ES-I3 (cell line): ENCODE results near the gene HDAC8.
"Not testable (repeated sequence)": the region's sequence is repeated elsewhere in the genome, so short reads cannot be mapped to it uniquely, and the experiment has no call there.

Experiments
- H3K36me3 ChIP-seq: 2 replicates; pipeline ENCODE4 v1.6.1; 2013; ENCODE audit warnings: mild to moderate bottlenecking, low read length, control low read depth, moderate library complexity; ENCODE audit not compliant: insufficient read depth
- H3K4me1 ChIP-seq: 2 replicates; pipeline ENCODE4 v1.6.1; 2013; ENCODE audit warnings: mild to moderate bottlenecking, control low read depth, low read length; ENCODE audit not compliant: insufficient read depth
- H3K9ac ChIP-seq: 2 replicates; pipeline ENCODE4 v1.6.1; 2013; ENCODE audit warnings: low read depth, mild to moderate bottlenecking, low read length, moderate library complexity
- H3K9me3 ChIP-seq: 2 replicates; pipeline ENCODE4 v1.6.1; 2013; ENCODE audit warnings: mild to moderate bottlenecking, low read length, moderate library complexity; ENCODE audit not compliant: control insufficient read depth, insufficient read depth

The HDAC8 gene

DNA sequence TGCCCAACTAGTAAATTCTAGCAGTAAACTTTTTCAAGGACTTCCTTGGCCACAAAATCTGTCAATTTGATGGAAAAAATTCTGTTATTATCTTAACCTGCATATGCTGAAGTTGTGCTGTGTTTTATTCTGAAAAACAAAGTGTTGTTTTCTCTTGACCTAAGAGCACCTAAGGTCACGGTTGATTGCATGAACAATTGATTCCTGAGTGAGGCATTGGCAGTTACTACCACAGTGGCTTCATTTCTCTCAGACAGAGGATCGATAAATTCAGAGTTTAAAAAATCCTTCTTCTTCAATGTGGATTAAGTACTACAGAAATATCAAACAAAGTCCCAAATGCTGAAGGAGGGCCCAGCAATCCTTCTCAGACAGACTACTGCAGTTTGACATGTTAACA lies 6.2 kb downstream of the HDAC8 start:
- Histone ChIP-seq H3K4me1 (no peaks in the 10 kb centered on the region), H3K9ac (no peak overlapping the region), H3K36me3 (0 out of 2 replicates have a peak, but pooled peaks cover 2% of the 10 kb centered on the region), H3K9me3 (no peaks in the 10 kb centered on the region)

- H3K9me3 ChIP-seq, H3K9ac ChIP-seq, H3K4me1 ChIP-seq, H3K36me3 ChIP-seq: not testable (repeated sequence)
Measured at GRCh38 chrX:72559655-72560054, 13.0 kb downstream of the HDAC8 start.

DNA sequence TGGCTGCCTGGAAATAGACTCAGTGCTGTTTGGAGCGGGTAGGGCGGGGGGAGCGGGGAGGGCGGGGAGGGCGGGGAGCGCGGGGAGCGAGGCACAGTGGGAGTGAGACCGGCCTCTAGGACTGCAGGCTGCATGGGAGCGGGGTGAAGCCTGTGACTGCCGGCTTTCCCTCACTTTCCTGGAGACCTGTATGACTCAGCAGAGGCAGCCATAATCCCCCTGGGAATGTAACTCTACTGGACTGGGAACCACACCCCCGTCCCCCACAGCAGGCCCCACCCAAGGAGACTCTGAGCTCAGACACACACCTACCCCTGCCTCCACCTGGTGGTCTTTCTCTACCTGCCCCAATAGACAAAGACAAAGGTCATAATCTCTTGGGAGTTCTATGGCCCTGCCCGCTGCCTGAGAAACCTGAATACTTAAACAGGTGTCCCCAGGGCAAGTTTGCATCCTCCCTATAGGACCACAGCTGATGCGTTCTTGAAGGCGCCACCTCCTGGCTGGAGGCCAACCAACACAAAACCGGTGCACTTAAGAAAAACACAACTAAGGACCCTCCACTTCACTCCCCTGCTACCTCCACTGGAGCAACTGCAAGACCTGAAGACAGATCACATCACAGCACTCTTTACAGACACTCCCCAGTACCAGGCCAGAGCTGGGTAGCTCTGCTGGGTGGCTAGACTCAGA lies 18.0 kb downstream of the HDAC8 start:
- H3K4me1 ChIP-seq, result no peaks in the 10 kb centered on the region; the same call in 1 of the 2 replicates
- peak overlapping the region; percentile 62 for H3K9ac ChIP-seq
- no peaks in the 10 kb centered on the region for H3K9me3 ChIP-seq

GRCh38 chrX:72552443-72552842 lies 20.2 kb downstream of the HDAC8 start:
- not testable (repeated sequence) for H3K4me1 ChIP-seq, H3K9ac ChIP-seq, H3K36me3 ChIP-seq, H3K9me3 ChIP-seq

More for the DNA sequence above, 18.0 kb downstream of the HDAC8 start:
- H3K36me3 ChIP-seq, result no peaks in the 10 kb centered on the region

DNA sequence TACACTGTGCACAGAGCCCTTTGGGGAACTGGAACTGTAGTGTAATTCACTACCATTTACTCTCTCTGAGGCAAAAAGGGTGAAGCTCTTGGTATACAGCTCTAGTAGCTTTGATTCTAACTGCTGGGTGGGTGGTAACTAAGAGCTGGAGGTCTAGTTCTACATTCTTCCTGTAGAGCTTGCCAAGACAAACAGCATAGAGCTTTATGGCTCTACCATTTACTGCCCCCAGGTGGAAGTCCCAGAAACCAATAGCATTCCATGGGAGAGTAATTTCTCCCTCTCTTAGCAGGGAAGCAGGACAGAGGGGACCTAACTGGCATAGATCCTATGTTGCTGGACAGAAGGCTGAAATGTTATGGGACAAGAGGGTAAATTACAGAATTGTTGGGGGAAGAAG lies 26.7 kb downstream of the HDAC8 start:
- H3K9me3 ChIP-seq, result no peaks in the 10 kb centered on the region
- no peaks in the 10 kb centered on the region for H3K4me1 ChIP-seq
- H3K36me3 ChIP-seq, result no peaks in the 10 kb centered on the region
- H3K9ac ChIP-seq, result no peak overlapping the region

GRCh38 chrX:72540318-72540717 lies 32.3 kb downstream of the HDAC8 start:
- H3K9ac ChIP-seq, result no peak overlapping the region
- no peaks in the 10 kb centered on the region for H3K9me3 ChIP-seq
- H3K36me3 ChIP-seq, result no peaks in the 10 kb centered on the region
- H3K4me1 ChIP-seq, result no peaks in the 10 kb centered on the region

- Histone ChIP-seq H3K9me3 (no peaks in the 10 kb centered on the region), H3K9ac (no peak overlapping the region), H3K4me1 (no peaks in the 10 kb centered on the region), H3K36me3 (no peaks in the 10 kb centered on the region)
Measured at GRCh38 chrX:72539822-72540221, 32.8 kb downstream of the HDAC8 start.

DNA sequence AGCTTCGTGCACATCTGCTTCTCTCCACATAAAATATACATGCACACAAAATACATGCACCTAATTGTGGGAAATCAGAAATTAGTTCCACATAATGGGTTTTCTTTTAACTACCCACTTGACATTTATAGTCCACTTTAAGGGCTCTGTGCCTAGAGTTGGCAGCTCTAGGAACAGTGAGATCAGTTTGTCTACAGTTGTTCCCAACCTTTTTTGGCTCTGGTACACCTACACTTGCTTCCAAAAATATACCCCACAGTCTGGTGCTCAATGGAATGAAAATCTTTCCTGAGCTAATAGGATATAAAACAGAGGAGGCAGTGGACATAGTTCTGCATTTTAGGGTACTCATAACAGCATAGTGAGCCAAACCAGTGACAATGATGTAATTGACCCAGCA lies 36.1 kb downstream of the HDAC8 start:
- Histone ChIP-seq H3K9me3 (no peaks in the 10 kb centered on the region), H3K36me3 (no peaks in the 10 kb centered on the region), H3K4me1 (no peaks in the 10 kb centered on the region), H3K9ac (no peak overlapping the region)

- no peaks in the 10 kb centered on the region for H3K36me3 ChIP-seq
- no peaks in the 10 kb centered on the region for H3K9me3 ChIP-seq
- no peaks in the 10 kb centered on the region for H3K4me1 ChIP-seq
- H3K9ac ChIP-seq, result no peak overlapping the region
Measured at GRCh38 chrX:72532366-72532765, 40.3 kb downstream of the HDAC8 start.

DNA sequence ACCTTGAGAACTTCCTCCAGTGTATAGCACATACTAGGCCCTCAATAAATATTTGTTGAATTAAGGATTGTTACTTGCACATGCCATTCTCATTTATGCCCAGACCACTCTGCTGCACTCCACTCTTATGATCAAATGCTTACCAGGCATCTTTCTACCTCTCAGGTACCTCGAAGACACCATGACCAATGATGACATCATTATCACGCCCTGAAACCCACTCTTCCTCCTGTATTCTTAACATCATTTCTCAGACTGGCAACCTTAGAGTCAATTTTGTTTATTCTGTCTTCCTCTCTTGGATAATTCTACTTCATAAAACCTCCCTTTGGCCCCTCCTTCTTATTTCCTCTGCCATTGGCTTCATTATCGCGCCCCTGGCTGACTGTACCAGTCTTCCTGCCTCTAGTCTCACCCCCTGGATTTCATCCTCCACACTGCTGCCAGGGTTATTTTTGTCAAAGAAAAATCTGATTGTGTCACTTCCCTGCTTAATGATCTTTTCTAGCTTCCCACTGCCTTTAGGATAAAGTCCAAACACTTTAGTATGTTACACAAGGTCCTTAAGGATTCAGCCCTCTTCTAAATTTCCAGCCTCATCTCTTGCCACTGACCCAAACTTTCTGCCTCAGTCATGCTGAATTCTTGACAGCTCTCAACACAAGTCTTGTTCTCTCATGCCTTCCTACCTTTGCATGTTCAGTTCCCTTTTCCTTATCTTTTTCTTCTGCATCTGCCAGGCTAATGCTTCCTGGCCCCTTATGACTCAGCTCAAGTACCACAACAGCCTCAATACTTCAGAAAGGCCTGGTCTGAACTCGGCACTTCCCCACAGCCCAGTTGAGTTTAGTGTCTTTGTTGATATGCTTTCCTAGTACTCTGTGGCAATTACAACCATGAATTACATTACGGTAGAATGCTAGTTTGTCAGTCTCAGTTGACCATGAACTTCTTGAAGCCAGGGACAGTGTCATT lies 45.8 kb downstream of the HDAC8 start:
- Histone ChIP-seq H3K36me3 (no peaks in the 10 kb centered on the region), H3K4me1 (no peaks in the 10 kb centered on the region), H3K9me3 (no peaks in the 10 kb centered on the region), H3K9ac (no peak overlapping the region)

DNA sequence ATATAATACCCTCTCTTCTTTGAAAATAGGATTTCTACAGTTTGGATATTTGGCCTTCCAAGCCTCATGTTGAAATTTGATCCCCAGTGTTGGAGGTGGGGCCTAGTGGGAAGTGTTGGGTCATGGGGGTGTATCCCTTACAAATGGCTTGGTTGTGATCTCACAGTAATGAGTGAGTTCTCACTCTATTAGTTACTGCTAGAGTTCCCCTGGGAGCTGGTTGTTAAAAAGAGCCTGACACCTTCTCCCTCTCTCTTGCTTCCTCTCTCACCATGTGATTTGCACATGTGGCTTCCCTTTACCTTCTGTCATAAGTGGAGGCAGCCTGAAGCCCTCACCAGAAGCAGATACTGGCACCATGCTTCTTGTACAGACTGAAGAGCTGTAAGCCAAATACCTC lies 73.9 kb downstream of the HDAC8 start:
- H3K36me3 ChIP-seq, result no peaks in the 10 kb centered on the region
- no peaks in the 10 kb centered on the region for H3K9me3 ChIP-seq
- H3K4me1 ChIP-seq, result no peaks in the 10 kb centered on the region
- H3K9ac ChIP-seq, result no peak overlapping the region

DNA sequence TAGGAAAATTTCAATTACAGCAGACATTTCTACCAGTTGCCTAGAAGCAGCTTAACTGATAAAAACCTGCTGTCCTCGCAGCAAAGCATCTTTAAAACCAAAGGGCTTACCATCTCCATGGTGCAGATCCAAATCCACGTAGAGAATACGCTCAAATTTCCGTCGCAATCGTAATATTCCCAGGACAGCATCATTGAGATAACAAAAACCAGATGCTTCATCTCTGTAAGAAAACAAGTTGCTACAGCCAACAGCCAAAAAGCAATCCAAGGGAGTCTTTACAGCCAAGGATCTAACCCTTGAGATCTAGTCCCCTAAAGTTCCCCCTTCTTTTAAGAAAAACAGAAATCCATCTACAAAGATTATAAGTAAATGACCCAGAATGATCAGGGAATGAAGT lies 77.6 kb downstream of the HDAC8 start:
- Histone ChIP-seq H3K9ac (no peak overlapping the region), H3K4me1 (no peaks in the 10 kb centered on the region), H3K9me3 (no peaks in the 10 kb centered on the region), H3K36me3 (no peaks in the 10 kb centered on the region)

GRCh38 chrX:72492499-72492898 lies 80.1 kb downstream of the HDAC8 start:
- Histone ChIP-seq H3K9ac (no peak overlapping the region), H3K36me3 (no peaks in the 10 kb centered on the region), H3K9me3 (no peaks in the 10 kb centered on the region), H3K4me1 (no peaks in the 10 kb centered on the region)

DNA sequence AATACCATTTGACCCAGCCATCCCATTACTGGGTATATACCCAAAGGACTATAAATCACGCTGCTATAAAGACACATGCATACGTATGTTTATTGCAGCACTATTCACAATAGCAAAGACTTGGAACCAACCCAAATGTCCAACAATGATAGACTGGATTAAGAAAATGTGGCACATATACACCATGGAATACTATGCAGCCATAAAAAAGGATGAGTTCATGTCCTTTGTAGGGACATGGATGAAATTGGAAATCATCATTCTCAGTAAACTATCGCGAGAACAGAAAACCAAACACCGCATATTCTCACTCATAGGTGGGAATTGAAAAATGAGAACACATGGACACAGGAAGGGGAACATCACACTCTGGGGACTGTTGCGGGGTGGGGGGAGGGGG lies 82.4 kb downstream of the HDAC8 start:
- not testable (repeated sequence) for H3K4me1 ChIP-seq, H3K9ac ChIP-seq, H3K9me3 ChIP-seq, H3K36me3 ChIP-seq

DNA sequence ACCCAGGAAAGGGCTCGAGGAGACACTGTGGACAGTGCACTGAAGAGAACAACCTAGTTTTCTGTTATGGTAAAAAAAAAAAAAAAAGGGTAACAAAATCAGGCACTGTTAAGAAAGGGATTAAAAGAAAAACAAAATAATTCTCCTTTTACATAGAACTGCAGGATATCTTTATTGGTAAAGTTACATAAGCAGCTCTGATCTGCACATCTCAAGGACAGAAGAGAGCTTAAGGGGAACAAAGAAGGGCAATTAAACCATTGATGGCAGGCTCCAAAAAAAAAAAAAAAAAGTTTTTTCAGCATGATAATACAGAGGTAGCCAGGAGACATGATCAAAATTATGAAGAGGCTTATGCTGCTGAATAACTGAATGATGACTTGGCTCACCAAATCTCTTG lies 85.0 kb downstream of the HDAC8 start:
- peaks cover 6% of the 10 kb centered on the region; the same call in 1 of the 2 replicates for H3K36me3 ChIP-seq
- no peaks in the 10 kb centered on the region for H3K4me1 ChIP-seq
- no peak overlapping the region for H3K9ac ChIP-seq
- peaks cover 3% of the 10 kb centered on the region for H3K9me3 ChIP-seq
